HCT116 (cell line): ENCODE data around the gene GNB1. TPM values are rescaled to one million over a fixed set of nuclear protein-coding genes. Genes with fewer than 3 reads are reported as not detected.

ENCODE experiments used
- ATAC-seq: fragments of 200-7000 bp; cut with Tn5 transposase; 2 replicates; pipeline ENCODE4 v1.9.1; 2020; ENCODE audit warnings: mild to moderate bottlenecking, moderate library complexity
- BruUV-seq: library from RNA; stranded (reverse); fragments of 400-500 nt; replicated peaks from 2 replicates; lab custom pipeline; 2021; lab: Mats Ljungman, UMichigan
- CTCF ChIA-PET: fragments of 300-600 bp; sonication (Branson Sonifier 250); formaldehyde crosslinking; loops from one replicate; lab custom pipeline; 2021; ENCODE audit warnings: antibody characterized with exemption; lab: Charles Lee
- POLR2A ChIA-PET: fragments of 300-600, 350-600 bp; sonication (Branson Sonifier 250); formaldehyde crosslinking; loops from one replicate; lab custom pipeline; 2021; ENCODE audit warnings: antibody characterized with exemption; lab: Charles Lee
- RAD21 ChIA-PET, 2 experiments: fragments of 300-600 bp; sonication (Branson Sonifier 250); formaldehyde crosslinking; loops; one replicate each; lab custom pipeline; 2023; ENCODE audit warnings: low total read pairs in 2 of 2; ENCODE audit not compliant: uncharacterized antibody in 2 of 2, unreplicated experiment in 2 of 2, low non-redundant PET in 1 of 2; lab: Charles Lee
- DNase-seq: peaks from one replicate; pipeline ENCODE4 v3.0.0-alpha.2; 2010; ENCODE audit warnings: low read depth, low spot score
- H2AFZ ChIP-seq: fragments of 200-600 bp; shearing (Covaris generic), sonication (generic); 2 replicates; pipeline ENCODE4 v1.6.1; 2017; ENCODE audit warnings: low read depth, mixed run types, mixed read lengths, antibody characterized with exemption, low read length; ENCODE audit not compliant: poor library complexity, severe bottlenecking
- H3K27ac ChIP-seq: 2 replicates; pipeline ENCODE4 v1.5.1; 2012; ENCODE audit warnings: low read depth, low read length
- H3K27me3 ChIP-seq: fragments of 200-600 bp; sonication (generic); 2 replicates; pipeline ENCODE4 v1.6.1; 2016; ENCODE audit warnings: mixed run types, low read length, mixed read lengths; ENCODE audit not compliant: insufficient read depth
- H3K36me3 ChIP-seq, 2 experiments: fragments of 200-500 bp in 1 of 2; fragments of 200-600 bp in 1 of 2; sonication (Bioruptor generic) in 1 of 2; sonication (generic) in 1 of 2; 2 replicates each; pipeline versions ENCODE4 v1.5.1 to v1.6.1; 2014 to 2016; ENCODE audit warnings: low read length in 2 of 2, inconsistent platforms in 1 of 2, mixed read lengths in 1 of 2, mixed run types in 1 of 2; ENCODE audit not compliant: insufficient read depth in 2 of 2, control insufficient read depth in 1 of 2
- H3K4me1 ChIP-seq, 2 experiments: fragments of 200-600 bp in 1 of 2; sonication (generic) in 1 of 2; 2 replicates each; pipeline versions ENCODE4 v1.5.1 to v1.6.1; 2012 to 2017; ENCODE audit warnings: low read length in 2 of 2, inconsistent platforms in 1 of 2, mild to moderate bottlenecking in 1 of 2, mixed read lengths in 1 of 2, mixed run types in 1 of 2, moderate library complexity in 1 of 2; ENCODE audit not compliant: insufficient read depth in 2 of 2, control insufficient read depth in 1 of 2
- H3K4me2 ChIP-seq: fragments of 200-600 bp; sonication (generic); 2 replicates; pipeline ENCODE4 v1.6.1; 2017; ENCODE audit warnings: mixed run types, low read length, mixed read lengths
- H3K4me3 ChIP-seq, 2 experiments: fragments of 200-600 bp in 1 of 2; sonication (generic) in 1 of 2; replicated peaks in 1 of 2; 2 replicates each; pipeline ENCODE4 v1.5.1; 2011 to 2016; ENCODE audit warnings: low read length in 2 of 2, control low read depth in 1 of 2, low read depth in 1 of 2, mild to moderate bottlenecking in 1 of 2, mixed read lengths in 1 of 2, mixed run types in 1 of 2
- H3K79me2 ChIP-seq: fragments of 200-600 bp; sonication (generic); 2 replicates; pipeline ENCODE4 v1.6.1; 2017; ENCODE audit warnings: mild to moderate bottlenecking, mixed run types, low read length, moderate library complexity, mixed read lengths; ENCODE audit not compliant: insufficient read depth
- H3K9ac ChIP-seq: fragments of 200-600 bp; sonication (generic); 2 replicates; pipeline ENCODE4 v1.6.1; 2016; ENCODE audit warnings: low read length, mixed read lengths
- H3K9me2 ChIP-seq: fragments of 200-600 bp; sonication (generic), shearing (Covaris generic); 2 replicates; pipeline ENCODE4 v1.6.1; 2017; ENCODE audit warnings: mixed run types, mild to moderate bottlenecking, moderate library complexity; ENCODE audit not compliant: insufficient read depth
- H3K9me3 ChIP-seq, 2 experiments: fragments of 200-500 bp in 1 of 2; fragments of 200-600 bp in 1 of 2; sonication (Bioruptor generic) in 1 of 2; sonication (generic) in 1 of 2; 2 replicates each; pipeline ENCODE4 v1.6.1; 2014 to 2017; ENCODE audit warnings: low read length in 2 of 2, mixed read lengths in 2 of 2, inconsistent platforms in 1 of 2, low read depth in 1 of 2, mild to moderate bottlenecking in 1 of 2, mixed run types in 1 of 2, moderate library complexity in 1 of 2; ENCODE audit not compliant: control insufficient read depth in 1 of 2, insufficient read depth in 1 of 2
- H4K20me1 ChIP-seq: fragments of 200-600 bp; sonication (generic), shearing (Covaris generic); 2 replicates; pipeline ENCODE4 v1.6.1; 2017; ENCODE audit warnings: mixed run types, mild to moderate bottlenecking, moderate library complexity; ENCODE audit not compliant: insufficient read depth
- CBX3 ChIP-seq: IDR thresholded peaks from 2 replicates; pipeline ENCODE4 v1.6.1; 2012; ENCODE audit warnings: low read depth
- CTCF ChIP-seq, 3 experiments: fragments of 200-600 bp in 1 of 3; sonication (generic) in 1 of 3; IDR thresholded peaks in 2 of 3; conservative IDR thresholded peaks in 1 of 3; 2 replicates each; pipeline ENCODE4 v1.5.1; 2012 to 2017; ENCODE audit warnings: low read depth in 2 of 3, low read length in 2 of 3, antibody characterized with exemption in 1 of 3, borderline replicate concordance in 1 of 3, control low read depth in 1 of 3, mild to moderate bottlenecking in 1 of 3, mixed read lengths in 1 of 3, mixed run types in 1 of 3, moderate library complexity in 1 of 3; ENCODE audit not compliant: insufficient read depth in 1 of 3
- EZH2 ChIP-seq: fragments of 200-600 bp; sonication (generic); IDR thresholded peaks from 2 replicates; pipeline ENCODE4 v1.6.1; 2017; ENCODE audit warnings: antibody characterized with exemption, mixed run types
- EZH2phosphoT487 ChIP-seq: fragments of 200-600 bp; IDR thresholded peaks from 2 replicates; pipeline ENCODE4 v1.6.1; 2018; ENCODE audit warnings: antibody characterized with exemption, borderline replicate concordance
- JUND ChIP-seq: IDR thresholded peaks from 2 replicates; pipeline ENCODE4 v1.6.1; 2012
- MAX ChIP-seq: IDR thresholded peaks from 2 replicates; pipeline ENCODE4 v1.6.1; 2012
- POLR2AphosphoS5 ChIP-seq: IDR thresholded peaks from 2 replicates; pipeline ENCODE4 v1.6.1; 2011; ENCODE audit warnings: mild to moderate bottlenecking, low read depth, low read length, moderate library complexity
- SP1 ChIP-seq: IDR thresholded peaks from 2 replicates; pipeline ENCODE4 v1.6.1; 2012; ENCODE audit warnings: low read depth
- TCF7L2 ChIP-seq: IDR thresholded peaks from 2 replicates; pipeline ENCODE4 v1.7.0; 2011; ENCODE audit warnings: borderline replicate concordance, inconsistent platforms; ENCODE audit not compliant: insufficient read depth, insufficient read length; ENCODE audit errors: extremely low read depth
- ZBTB33 ChIP-seq: IDR thresholded peaks from 2 replicates; pipeline ENCODE4 v1.6.1; 2011; ENCODE audit warnings: mild to moderate bottlenecking, low read length, moderate library complexity; ENCODE audit not compliant: insufficient replicate concordance; ENCODE audit errors: extremely low read depth
- ZNF274 ChIP-seq: fragments of 200-500 bp; sonication (Bioruptor generic); IDR thresholded peaks from 2 replicates; pipeline ENCODE4 v1.6.1; 2014; ENCODE audit warnings: mild to moderate bottlenecking, low read depth, low read length, inconsistent platforms
- intact Hi-C: fragments of 100-400 bp; cut with micrococcal nuclease; formaldehyde crosslinking; loops from 2 replicates; pipeline ENCODE4 v1.10.0; 2022
- total RNA-seq: library from RNA; stranded (reverse); gene quantifications from one replicate; pipeline ENCODE4 v1.2.1, GENCODE V29; 2021; ENCODE audit not compliant: unreplicated experiment

GNB1 gene
- total RNA-seq, 1 experiment from 2014 or later = 371 TPM

GRCh38 chr1:1907098-1907736 lies 16.3 kb upstream of the GNB1 start:
- DNase-seq (peak; percentile 13), ATAC-seq (no peak)
- peak; percentile 44 for TF ChIP-seq TCF7L2
- TF ChIP-seq MAX = peak; percentile 79; the same call in 1 of the 2 replicates
- TF ChIP-seq SP1 = no peak
- CTCF ChIA-PET = interaction anchor here (1.4 to 3.0 kb wide), 5 partner anchors 12 to 142 kb away, joined by 5 to 31 read pairs (median 8); no protein-coding TSS in a partner anchor
- Histone ChIP-seq H3K4me3 (no peak overlapping the region), H3K27ac (peak overlapping the region; percentile 87), H3K9me2 (no peaks in the 10 kb centered on the region), H3K4me1 (peaks cover 19 to 36% of the 10 kb centered on the region in 2 experiments), H3K9ac (no peak overlapping the region), H2AFZ (no peak overlapping the region), H3K27me3 (no peaks in the 10 kb centered on the region), H3K9me3 (no peaks in the 10 kb centered on the region), H3K36me3 (no peaks in the 10 kb centered on the region), H3K79me2 (no peaks in the 10 kb centered on the region), H3K4me2 (no peak overlapping the region), H4K20me1 (no peaks in the 10 kb centered on the region)
- RAD21 ChIA-PET = no interaction called here
- POLR2A ChIA-PET = interaction anchor here (1.1 kb wide), 1 partner anchor 138 kb away, joined by 4 read pairs; no protein-coding TSS in a partner anchor
- BruUV-seq = no TSS peak
- intact Hi-C loops = loop anchor here (5.0 kb wide), 1 partner anchor 140 kb away; no protein-coding TSS in a partner anchor

GRCh38 chr1:1906185-1907097 lies 15.6 kb upstream of the GNB1 start:
- H3K9me3 ChIP-seq = no peaks in the 10 kb centered on the region
- peak; percentile 70 for ATAC-seq
- peak; percentile 71 for DNase-seq
- H3K4me2 ChIP-seq = peak overlapping the region; percentile 10; the same call in 1 of the 2 replicates
- no peaks in the 10 kb centered on the region for H4K20me1 ChIP-seq
- POLR2A ChIA-PET = interaction anchor here (0.5 to 1.3 kb wide), 3 partner anchors 10 to 138 kb away, joined by 3 to 5 read pairs (median 4); no protein-coding TSS in a partner anchor
- no peaks in the 10 kb centered on the region for H3K9me2 ChIP-seq
- peak overlapping the region; percentile 85 for H2AFZ ChIP-seq
- intact Hi-C loops = loop anchor here (1.0 to 5.0 kb wide), 2 partner anchors 117 to 141 kb away; no protein-coding TSS in a partner anchor
- CTCF ChIA-PET = interaction anchor here (0.6 to 2.7 kb wide), 13 partner anchors 9 to 277 kb away, joined by 3 to 12 read pairs (median 5); no protein-coding TSS in a partner anchor
- peaks cover 19 to 36% of the 10 kb centered on the region in 2 experiments for H3K4me1 ChIP-seq
- H3K4me3 ChIP-seq = no peak overlapping the region
- H3K27ac ChIP-seq = peak overlapping the region; percentile 87
- no peaks in the 10 kb centered on the region for H3K36me3 ChIP-seq
- no peak overlapping the region for H3K9ac ChIP-seq
- RAD21 ChIA-PET = interaction anchor here (0.7 to 1.0 kb wide), 3 partner anchors 9 to 118 kb away, joined by 3 to 4 read pairs (median 3); no protein-coding TSS in a partner anchor
- BruUV-seq = no TSS peak
- H3K79me2 ChIP-seq = no peaks in the 10 kb centered on the region
- H3K27me3 ChIP-seq = no peaks in the 10 kb centered on the region
- no peak for TF ChIP-seq EZH2
- no peak for TF ChIP-seq POLR2AphosphoS5
- no peak for TF ChIP-seq EZH2phosphoT487
- TF ChIP-seq ZNF274 = no peak
- peak; percentile 93 to 96 (median 94) for TF ChIP-seq CTCF (IDR thresholded peaks at IDR 0.05 in 2 of 3, conservative IDR thresholded peaks at IDR 0.05 in 1 of 3; ENCODE audit: borderline replicate concordance in 1 of 3, insufficient read depth in 1 of 3, low read depth in 2 of 3, low read length in 2 of 3)
- no peak for TF ChIP-seq ZBTB33
- TF ChIP-seq JUND = no peak
- TF ChIP-seq CBX3 = no peak
